Nephron progenitor cell (in vitro differentiated cells): ENCODE results near the gene POLK.
A peak's percentile ranks its signal among the peaks of the same experiment; 100 is the strongest.
"Not testable (repeated sequence)": the region's sequence is repeated elsewhere in the genome, so short reads cannot be mapped to it uniquely, and the experiment has no call there.

Experiments
- DNase-seq: peaks from one replicate; pipeline ENCODE4 v3.0.0; 2021
- H3K27ac Mint-ChIP-seq: 2 replicates; pipeline ENCODE4 v1.8.0; 2021; ENCODE audit warnings: mild to moderate bottlenecking, moderate library complexity, mixed read lengths
- H3K27me3 Mint-ChIP-seq: 2 replicates; pipeline ENCODE4 v1.8.0; 2021; ENCODE audit warnings: mild to moderate bottlenecking, low read depth, mixed read lengths; ENCODE audit not compliant: poor library complexity
- H3K36me3 Mint-ChIP-seq: 2 replicates; pipeline ENCODE4 v1.8.0; 2021; ENCODE audit warnings: low read depth, mixed read lengths
- H3K4me1 Mint-ChIP-seq: 2 replicates; pipeline ENCODE4 v1.8.0; 2021; ENCODE audit warnings: mixed read lengths
- H3K4me3 Mint-ChIP-seq: 2 replicates; pipeline ENCODE4 v1.8.0; 2021; ENCODE audit warnings: mild to moderate bottlenecking, moderate library complexity, mixed read lengths
- H3K9me3 Mint-ChIP-seq: 2 replicates; pipeline ENCODE4 v1.8.0; 2021; ENCODE audit warnings: mild to moderate bottlenecking, moderate library complexity, mixed read lengths
- TF ChIP-seq, protein P1 (sequence below): fragments of 200-600 bp; sonication (generic); IDR thresholded peaks from 2 replicates; pipeline ENCODE4 v1.5.0; 2021; ENCODE audit warnings: antibody characterized with exemption

POLK gene

DNA sequence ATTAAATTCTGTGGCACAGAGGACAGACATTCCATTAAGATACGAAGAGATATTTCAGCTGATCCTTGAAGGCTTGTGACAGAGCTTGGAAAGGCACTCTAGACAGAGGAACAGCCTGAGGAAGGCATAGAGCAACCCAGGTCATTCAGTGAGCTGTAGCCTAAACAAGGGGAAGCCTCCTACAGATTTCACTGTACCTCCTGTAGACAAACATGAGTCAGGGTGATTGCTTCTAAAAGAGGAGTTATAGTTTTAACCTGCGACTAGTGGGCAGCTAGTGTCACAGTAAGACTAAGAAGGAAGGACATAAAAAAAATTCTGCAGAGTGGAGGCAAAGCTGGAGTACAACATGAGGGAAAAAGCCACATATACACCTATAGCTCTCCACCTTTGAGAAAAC lies 56.0 kb downstream of the POLK start:
- TF ChIP-seq, protein P1, sequence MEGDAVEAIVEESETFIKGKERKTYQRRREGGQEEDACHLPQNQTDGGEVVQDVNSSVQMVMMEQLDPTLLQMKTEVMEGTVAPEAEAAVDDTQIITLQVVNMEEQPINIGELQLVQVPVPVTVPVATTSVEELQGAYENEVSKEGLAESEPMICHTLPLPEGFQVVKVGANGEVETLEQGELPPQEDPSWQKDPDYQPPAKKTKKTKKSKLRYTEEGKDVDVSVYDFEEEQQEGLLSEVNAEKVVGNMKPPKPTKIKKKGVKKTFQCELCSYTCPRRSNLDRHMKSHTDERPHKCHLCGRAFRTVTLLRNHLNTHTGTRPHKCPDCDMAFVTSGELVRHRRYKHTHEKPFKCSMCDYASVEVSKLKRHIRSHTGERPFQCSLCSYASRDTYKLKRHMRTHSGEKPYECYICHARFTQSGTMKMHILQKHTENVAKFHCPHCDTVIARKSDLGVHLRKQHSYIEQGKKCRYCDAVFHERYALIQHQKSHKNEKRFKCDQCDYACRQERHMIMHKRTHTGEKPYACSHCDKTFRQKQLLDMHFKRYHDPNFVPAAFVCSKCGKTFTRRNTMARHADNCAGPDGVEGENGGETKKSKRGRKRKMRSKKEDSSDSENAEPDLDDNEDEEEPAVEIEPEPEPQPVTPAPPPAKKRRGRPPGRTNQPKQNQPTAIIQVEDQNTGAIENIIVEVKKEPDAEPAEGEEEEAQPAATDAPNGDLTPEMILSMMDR: no peak
- peak overlapping the region; percentile 47 for H3K27ac Mint-ChIP-seq
- no peak for DNase-seq
- H3K4me1 Mint-ChIP-seq: peaks cover 6% of the 10 kb centered on the region
- H3K27me3 Mint-ChIP-seq: peaks cover 5% of the 10 kb centered on the region
- peaks cover 56% of the 10 kb centered on the region for H3K36me3 Mint-ChIP-seq
- H3K4me3 Mint-ChIP-seq: no peak overlapping the region
- peaks cover 28% of the 10 kb centered on the region for H3K9me3 Mint-ChIP-seq

DNA sequence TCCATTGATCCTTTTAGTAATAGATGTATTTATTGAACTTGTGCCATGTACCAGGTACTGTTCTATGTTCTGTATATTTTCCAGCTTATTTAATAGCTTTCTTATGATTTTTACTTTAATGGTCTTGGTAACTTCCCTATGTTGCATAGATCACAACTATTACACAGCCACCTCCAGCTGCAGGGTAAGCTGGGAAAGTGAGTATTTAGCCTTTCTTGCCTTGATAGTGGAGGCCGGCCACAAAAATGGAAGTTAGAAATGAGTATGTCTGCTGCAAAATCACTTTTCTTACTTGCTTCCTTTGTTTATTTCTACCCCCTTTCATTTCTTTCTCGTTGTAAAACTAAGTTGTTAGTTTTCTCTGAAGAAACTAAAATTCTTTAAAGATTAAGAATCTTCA lies 56.5 kb downstream of the POLK start:
- no peak for DNase-seq
- Mint-ChIP-seq H3K27ac (no peak overlapping the region), H3K9me3 (peaks cover 23% of the 10 kb centered on the region), H3K36me3 (peaks cover 53% of the 10 kb centered on the region), H3K4me3 (no peak overlapping the region), H3K27me3 (peaks cover 5% of the 10 kb centered on the region), H3K4me1 (peaks cover 6% of the 10 kb centered on the region)
- TF ChIP-seq, protein P1: no peak

DNA sequence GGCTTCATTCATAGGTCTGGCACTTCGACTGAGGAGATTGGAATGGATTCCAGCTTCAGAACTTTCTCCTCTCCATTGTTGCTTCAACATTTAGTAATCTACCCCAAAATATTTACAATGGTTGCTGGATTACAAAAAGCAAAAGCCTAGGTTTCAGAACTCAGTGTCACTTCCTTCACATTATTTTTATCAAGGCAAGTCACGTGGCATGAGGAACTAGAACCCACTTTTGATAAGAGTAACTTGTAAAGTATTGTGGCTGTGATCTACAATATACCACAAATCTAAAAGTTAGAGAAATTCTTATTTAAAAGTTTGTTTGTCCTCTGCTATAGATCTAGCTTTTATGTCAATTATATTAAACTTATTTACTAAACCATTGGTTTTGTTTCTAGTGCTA lies 59.9 kb downstream of the POLK start:
- peaks cover 5% of the 10 kb centered on the region for H3K4me1 Mint-ChIP-seq
- H3K27me3 Mint-ChIP-seq: no peaks in the 10 kb centered on the region
- DNase-seq: no peak
- H3K36me3 Mint-ChIP-seq: peaks cover 26% of the 10 kb centered on the region
- no peaks in the 10 kb centered on the region for H3K9me3 Mint-ChIP-seq
- TF ChIP-seq, protein P1: no peak
- no peak overlapping the region for H3K4me3 Mint-ChIP-seq
- H3K27ac Mint-ChIP-seq: no peak overlapping the region

DNA sequence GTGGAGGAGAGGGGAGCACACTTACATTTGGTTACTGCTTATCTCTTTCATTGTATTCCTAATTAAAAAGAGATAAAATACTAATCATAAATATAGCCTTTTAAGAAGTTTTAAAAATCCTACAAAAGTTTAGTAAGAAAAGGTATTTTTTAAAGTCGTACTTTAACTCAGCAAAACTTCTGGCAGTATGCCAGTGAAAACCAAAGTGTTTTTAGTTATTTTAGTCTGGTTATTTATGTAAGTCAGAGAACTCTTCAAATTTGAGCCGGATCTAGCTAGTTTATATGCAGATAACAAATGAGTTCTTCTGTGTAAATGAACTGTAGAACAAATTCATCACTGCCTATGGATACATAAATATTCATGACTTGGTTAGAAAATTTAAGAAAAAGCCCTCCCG lies 63.1 kb downstream of the POLK start:
- no peak overlapping the region for H3K27ac Mint-ChIP-seq
- DNase-seq: no peak
- TF ChIP-seq, protein P1: no peak

DNA sequence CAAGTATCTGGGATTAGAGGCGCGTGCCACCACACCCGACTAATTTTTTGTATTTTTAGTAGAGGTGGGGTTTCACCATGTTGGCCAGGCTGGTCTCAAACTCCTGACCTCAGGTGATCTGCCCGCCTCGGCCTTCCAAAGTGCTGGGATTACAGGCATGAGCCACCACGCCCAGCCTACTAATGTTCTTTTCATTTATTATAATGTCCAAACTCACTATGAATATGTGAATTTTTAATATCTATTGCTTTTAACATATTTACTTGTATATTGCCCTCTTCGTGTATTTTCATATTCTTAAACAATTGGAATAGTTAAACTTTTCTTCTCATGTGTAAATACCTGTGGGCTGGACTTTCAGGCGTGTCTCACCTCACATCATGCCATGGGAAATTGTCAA lies 66.6 kb downstream of the POLK start:
- not testable (repeated sequence) for H3K4me1 Mint-ChIP-seq, H3K27me3 Mint-ChIP-seq, H3K9me3 Mint-ChIP-seq, DNase-seq, H3K27ac Mint-ChIP-seq, H3K4me3 Mint-ChIP-seq
- peaks cover 23% of the 10 kb centered on the region for H3K36me3 Mint-ChIP-seq

More for the DNA sequence above, 63.1 kb downstream of the POLK start:
- Mint-ChIP-seq H3K4me1 (no peaks in the 10 kb centered on the region), H3K4me3 (no peak overlapping the region), H3K36me3 (peaks cover 24% of the 10 kb centered on the region), H3K9me3 (no peaks in the 10 kb centered on the region), H3K27me3 (no peaks in the 10 kb centered on the region)

DNA sequence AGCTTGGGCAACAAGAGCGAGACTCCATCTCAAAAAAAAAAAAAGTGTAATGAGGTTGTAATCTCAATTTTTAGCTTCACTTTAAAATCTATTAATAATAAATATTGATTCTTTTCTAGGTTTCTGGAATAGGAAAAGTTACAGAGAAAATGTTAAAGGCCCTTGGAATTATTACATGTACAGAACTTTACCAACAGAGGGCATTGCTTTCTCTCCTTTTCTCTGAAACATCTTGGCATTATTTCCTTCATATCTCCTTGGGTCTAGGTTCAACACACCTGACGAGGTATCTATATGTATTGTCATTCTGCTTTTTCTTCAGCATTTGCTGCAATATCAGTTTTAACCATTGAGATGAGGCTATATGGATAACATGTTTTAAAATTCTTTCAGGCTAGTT lies 73.0 kb downstream of the POLK start:
- Mint-ChIP-seq H3K4me1 (no peaks in the 10 kb centered on the region), H3K36me3 (peaks cover 27% of the 10 kb centered on the region), H3K9me3 (no peaks in the 10 kb centered on the region), H3K27me3 (no peaks in the 10 kb centered on the region), H3K27ac (no peak overlapping the region), H3K4me3 (no peak overlapping the region)
- DNase-seq: no peak
- TF ChIP-seq, protein P1: no peak
